ENCODE data around the gene AGMO. TPM values are rescaled to one million over a fixed set of nuclear protein-coding genes. Genes with fewer than 3 reads are reported as not detected.

The AGMO gene
- total RNA-seq, 1 donor from 2014 or later, result 1.2 TPM

DNA sequence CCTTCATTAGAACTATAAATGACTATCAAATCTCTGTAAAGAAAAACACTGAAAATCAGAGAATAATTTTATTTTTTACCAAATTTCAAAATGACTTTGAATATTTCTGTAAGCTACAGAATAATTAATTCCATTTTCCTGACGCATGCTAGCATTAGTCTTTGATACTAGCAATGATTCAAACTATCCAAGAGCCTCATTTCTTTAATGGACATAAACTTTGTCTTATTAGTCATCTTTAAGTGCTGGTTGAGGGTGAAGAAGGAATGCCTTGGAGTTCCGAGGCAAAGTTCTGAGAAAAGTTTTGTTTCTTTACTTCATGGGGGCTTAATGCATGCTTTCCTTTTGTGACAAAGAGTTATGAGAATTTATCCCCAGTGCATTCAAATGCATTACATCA, 137.3 kb downstream of the AGMO start:
- no peaks in the 10 kb centered on the region for H3K4me1 Mint-ChIP-seq (ENCODE audit: low read depth, unreplicated experiment)

GRCh38 chr7:15419596-15419995, 142.2 kb downstream of the AGMO start:
- TF ChIP-seq, protein P1, sequence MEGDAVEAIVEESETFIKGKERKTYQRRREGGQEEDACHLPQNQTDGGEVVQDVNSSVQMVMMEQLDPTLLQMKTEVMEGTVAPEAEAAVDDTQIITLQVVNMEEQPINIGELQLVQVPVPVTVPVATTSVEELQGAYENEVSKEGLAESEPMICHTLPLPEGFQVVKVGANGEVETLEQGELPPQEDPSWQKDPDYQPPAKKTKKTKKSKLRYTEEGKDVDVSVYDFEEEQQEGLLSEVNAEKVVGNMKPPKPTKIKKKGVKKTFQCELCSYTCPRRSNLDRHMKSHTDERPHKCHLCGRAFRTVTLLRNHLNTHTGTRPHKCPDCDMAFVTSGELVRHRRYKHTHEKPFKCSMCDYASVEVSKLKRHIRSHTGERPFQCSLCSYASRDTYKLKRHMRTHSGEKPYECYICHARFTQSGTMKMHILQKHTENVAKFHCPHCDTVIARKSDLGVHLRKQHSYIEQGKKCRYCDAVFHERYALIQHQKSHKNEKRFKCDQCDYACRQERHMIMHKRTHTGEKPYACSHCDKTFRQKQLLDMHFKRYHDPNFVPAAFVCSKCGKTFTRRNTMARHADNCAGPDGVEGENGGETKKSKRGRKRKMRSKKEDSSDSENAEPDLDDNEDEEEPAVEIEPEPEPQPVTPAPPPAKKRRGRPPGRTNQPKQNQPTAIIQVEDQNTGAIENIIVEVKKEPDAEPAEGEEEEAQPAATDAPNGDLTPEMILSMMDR (IDR thresholded peaks at IDR 0.05; ENCODE audit: partially characterized antibody, unreplicated experiment), result no peak
- Mint-ChIP-seq H3K4me3 (ENCODE audit: unreplicated experiment) (no peak overlapping the region), H3K27ac (ENCODE audit: unreplicated experiment) (no peak overlapping the region), H3K9me3 (ENCODE audit: unreplicated experiment) (peaks cover 1% of the 10 kb centered on the region), H3K27me3 (ENCODE audit: unreplicated experiment) (no peaks in the 10 kb centered on the region), H3K4me1 (ENCODE audit: low read depth, unreplicated experiment) (no peaks in the 10 kb centered on the region), H3K36me3 (ENCODE audit: unreplicated experiment) (no peaks in the 10 kb centered on the region)
- DNase-seq, result no peak

More for the DNA sequence above, 137.3 kb downstream of the AGMO start:
- TF ChIP-seq, protein P1 (IDR thresholded peaks at IDR 0.05; ENCODE audit: partially characterized antibody, unreplicated experiment), result no peak
- Mint-ChIP-seq H3K27me3 (ENCODE audit: unreplicated experiment) (no peaks in the 10 kb centered on the region), H3K27ac (ENCODE audit: unreplicated experiment) (no peak overlapping the region), H3K36me3 (ENCODE audit: unreplicated experiment) (no peaks in the 10 kb centered on the region), H3K4me3 (ENCODE audit: unreplicated experiment) (no peak overlapping the region), H3K9me3 (ENCODE audit: unreplicated experiment) (no peaks in the 10 kb centered on the region)
- no peak for DNase-seq

- H3K4me1 Mint-ChIP-seq (ENCODE audit: low read depth, unreplicated experiment), result no peaks in the 10 kb centered on the region
- no peak for DNase-seq
- H3K36me3 Mint-ChIP-seq (ENCODE audit: unreplicated experiment), result peaks cover 2% of the 10 kb centered on the region
- H3K27ac Mint-ChIP-seq (ENCODE audit: unreplicated experiment), result no peak overlapping the region
- TF ChIP-seq, protein P1 (IDR thresholded peaks at IDR 0.05; ENCODE audit: partially characterized antibody, unreplicated experiment), result no peak
- peaks cover 1% of the 10 kb centered on the region for H3K9me3 Mint-ChIP-seq (ENCODE audit: unreplicated experiment)
- no peak overlapping the region for H3K4me3 Mint-ChIP-seq (ENCODE audit: unreplicated experiment)
- H3K27me3 Mint-ChIP-seq (ENCODE audit: unreplicated experiment), result no peaks in the 10 kb centered on the region
Observed at GRCh38 chr7:15418264-15418663, 143.6 kb downstream of the AGMO start.

DNA sequence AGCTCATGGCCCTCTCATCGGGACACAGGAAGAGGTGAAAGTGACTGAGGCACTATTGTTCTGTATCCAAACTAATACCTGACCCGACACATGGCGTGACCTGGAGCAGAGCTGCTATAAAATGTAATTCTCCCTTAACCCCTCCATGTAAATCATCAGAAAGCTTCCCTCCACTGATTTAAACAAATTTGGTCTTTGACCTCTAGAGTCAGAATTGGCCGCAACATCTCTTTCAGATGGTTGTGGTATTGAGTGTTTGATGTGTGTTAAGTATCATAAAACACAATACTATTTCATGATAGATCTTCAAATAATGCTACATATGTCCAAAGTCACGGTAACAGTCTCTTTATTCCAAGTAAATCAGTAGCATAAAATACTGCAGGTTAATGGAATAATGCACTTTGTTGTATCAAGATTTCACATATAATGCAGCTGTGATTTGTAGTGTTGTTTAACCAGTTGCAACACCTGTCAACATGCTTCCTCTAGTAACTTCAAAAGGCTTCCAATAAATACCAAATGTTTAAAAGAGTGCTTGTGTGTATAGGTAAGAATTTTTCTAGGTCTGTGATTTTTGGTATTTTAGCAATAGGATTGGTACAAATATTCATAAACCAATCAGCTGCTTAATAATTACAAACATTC, 144.3 kb downstream of the AGMO start:
- H3K27me3 Mint-ChIP-seq (ENCODE audit: unreplicated experiment), result no peaks in the 10 kb centered on the region
- DNase-seq, result no peak
- H3K9me3 Mint-ChIP-seq (ENCODE audit: unreplicated experiment), result peaks cover 1% of the 10 kb centered on the region
- TF ChIP-seq, protein P1 (IDR thresholded peaks at IDR 0.05; ENCODE audit: partially characterized antibody, unreplicated experiment), result no peak
- no peak overlapping the region for H3K4me3 Mint-ChIP-seq (ENCODE audit: unreplicated experiment)
- peaks cover 5% of the 10 kb centered on the region for H3K36me3 Mint-ChIP-seq (ENCODE audit: unreplicated experiment)
- H3K4me1 Mint-ChIP-seq (ENCODE audit: low read depth, unreplicated experiment), result no peaks in the 10 kb centered on the region
- H3K27ac Mint-ChIP-seq (ENCODE audit: unreplicated experiment), result no peak overlapping the region

GRCh38 chr7:15411019-15411418, 150.8 kb downstream of the AGMO start:
- no peak for DNase-seq
- H3K4me1 Mint-ChIP-seq (ENCODE audit: low read depth, unreplicated experiment), result peaks cover 14% of the 10 kb centered on the region
- no peak overlapping the region for H3K27ac Mint-ChIP-seq (ENCODE audit: unreplicated experiment)
- peaks cover 3% of the 10 kb centered on the region for H3K9me3 Mint-ChIP-seq (ENCODE audit: unreplicated experiment)
- peaks cover 5% of the 10 kb centered on the region for H3K36me3 Mint-ChIP-seq (ENCODE audit: unreplicated experiment)
- H3K27me3 Mint-ChIP-seq (ENCODE audit: unreplicated experiment), result no peaks in the 10 kb centered on the region
- TF ChIP-seq, protein P1 (IDR thresholded peaks at IDR 0.05; ENCODE audit: partially characterized antibody, unreplicated experiment), result no peak
- H3K4me3 Mint-ChIP-seq (ENCODE audit: unreplicated experiment), result no peak overlapping the region

Measured in glutamatergic neuron (in vitro differentiated cells).